ENCODE results near the gene SRPK2. TPM values are rescaled to one million over a fixed set of nuclear protein-coding genes. Genes with fewer than 3 reads are reported as not detected.

SRPK2 gene
- total and polyA plus RNA-seq, 2 of the 13 experiments (the other 11 are each of a cell fraction or from before 2014, with no cell fraction given), result 10.1 to 22.3 TPM

- intact Hi-C loops (cut with micrococcal nuclease; ENCODE audit: unreplicated experiment) (no loop called here), in situ Hi-C loops (cut with HindIII; ENCODE audit: extremely low pct_ligation_motif_present, low pct_unique_long_range_greater_than_20kb) (no loop called here)
- Histone ChIP-seq H3K4me3 (replicated peaks in 1 of 3; ENCODE audit: insufficient read depth in 1 of 3, low read depth in 2 of 3, low read length in 3 of 3) (no peak overlapping the region), H3K4me2 (ENCODE audit: low read depth, low read length) (no peak overlapping the region), H3K4me1 (ENCODE audit: insufficient read depth, low read length) (no peaks in the 10 kb centered on the region), H3K27ac (ENCODE audit: extremely low read length, insufficient read depth, low read length) (no peak overlapping the region), H3K36me3 (replicated peaks in 1 of 2; ENCODE audit: control insufficient read depth in 1 of 2, insufficient read depth in 2 of 2, low read length in 2 of 2) (peaks cover 10 to 63% of the 10 kb centered on the region in 2 experiments), H3K79me2 (ENCODE audit: insufficient read depth, low read length) (no peaks in the 10 kb centered on the region), H3K9ac (ENCODE audit: insufficient read depth, low read depth, low read length) (no peak overlapping the region), H4K20me1 (ENCODE audit: insufficient read depth, low read length) (no peaks in the 10 kb centered on the region), H2AFZ (ENCODE audit: low read length) (no peak overlapping the region), H3K27me3 (ENCODE audit: control insufficient read depth in 1 of 2, insufficient read depth in 2 of 2, low read length in 2 of 2) (no peaks in the 10 kb centered on the region), H3K9me3 (ENCODE audit: low read length) (no peaks in the 10 kb centered on the region)
- ATAC-seq, result no peak
- no peak for FAIRE-seq
- POLR2A ChIA-PET, result no interaction called here
- WGBS (ENCODE audit: low lambda C conversion rate), result 96% methylated on average over 4 of the region's 4 CpGs
- no TSS peak for BruUV-seq (replicated peaks)
- CTCF ChIA-PET (ENCODE audit: low intra/inter-chr PET ratio, low total read pairs), result no interaction called here
- TF ChIP-seq DPF2 (CRISPR knock-in tag; IDR thresholded peaks at IDR 0.05; ENCODE audit: borderline replicate concordance, low read depth), result no peak
- TF ChIP-seq HNF1B (CRISPR knock-in tag; IDR thresholded peaks at IDR 0.05), result no peak
- TF ChIP-seq ZC3H4 (CRISPR knock-in tag; IDR thresholded peaks at IDR 0.05; ENCODE audit: borderline replicate concordance), result no peak
- no peak for TF ChIP-seq ZNF747 (CRISPR knock-in tag; IDR thresholded peaks at IDR 0.05; ENCODE audit: borderline replicate concordance)
- no peak for TF ChIP-seq PRPF4 (IDR thresholded peaks at IDR 0.05; ENCODE audit: low read depth, low read length, poor library complexity, severe bottlenecking)
- TF ChIP-seq UBTF (CRISPR knock-in tag; IDR thresholded peaks at IDR 0.05), result no peak
- no peak for TF ChIP-seq ZNF614 (CRISPR knock-in tag; IDR thresholded peaks at IDR 0.05; ENCODE audit: borderline replicate concordance)
- TF ChIP-seq BRF2 (CRISPR knock-in tag; IDR thresholded peaks at IDR 0.05), result no peak
- TF ChIP-seq FUBP1 (CRISPR knock-in tag; IDR thresholded peaks at IDR 0.05; ENCODE audit: borderline replicate concordance), result no peak
- DNase-seq (ENCODE audit: low spot score), result no peak
Measured at GRCh38 chr7:105102557-105103352, 286.0 kb downstream of the SRPK2 start.

All from HepG2 (cell line).